Activated T-cell treated with anti-CD3 and anti-CD28 coated beads for 24 hours (primary cell): Measurements from ENCODE around the gene NUP210.

Experiments used
- DNase-seq: peaks from one replicate; pipeline ENCODE4 v3.0.0-alpha.2; 2020; ENCODE audit warnings: low read depth

The NUP210 gene

DNA sequence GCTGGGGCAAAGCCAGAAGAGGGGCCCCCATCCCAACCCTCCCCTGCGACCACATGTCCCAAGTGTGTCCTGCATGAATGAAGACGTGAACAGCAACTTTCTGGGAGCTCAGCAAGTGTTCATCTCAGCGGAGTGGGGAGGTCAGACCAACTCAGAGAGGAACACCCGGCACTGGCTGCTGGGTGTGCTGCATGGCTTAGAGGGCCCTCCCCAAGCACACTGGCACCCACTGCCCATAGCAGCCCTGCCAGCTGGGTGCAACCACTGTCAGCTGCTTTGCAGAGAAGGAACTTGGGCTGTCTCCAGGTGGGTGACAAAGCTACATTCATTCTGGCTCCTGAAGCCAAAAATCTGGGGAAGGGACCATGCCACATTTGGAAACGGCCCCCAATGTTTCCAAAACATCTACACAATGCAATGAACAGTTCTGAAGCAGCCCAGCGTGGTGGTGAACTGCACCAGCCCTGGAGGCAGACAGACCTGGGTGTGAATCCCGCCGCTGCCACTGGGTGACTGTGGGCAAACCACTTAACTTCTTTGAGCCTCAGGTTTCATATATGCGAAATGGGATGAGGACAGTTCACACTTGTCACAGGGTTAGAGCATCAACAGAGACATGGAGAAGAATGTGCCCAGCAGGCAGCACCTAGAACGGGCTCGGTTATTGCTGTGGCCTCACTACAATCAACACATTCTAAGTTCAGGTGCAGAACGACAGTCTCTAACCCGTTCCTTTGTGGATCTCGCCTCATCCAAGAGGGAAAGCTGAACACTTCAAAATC lies 145.4 kb downstream of the NUP210 start:
- no peak for DNase-seq

DNA sequence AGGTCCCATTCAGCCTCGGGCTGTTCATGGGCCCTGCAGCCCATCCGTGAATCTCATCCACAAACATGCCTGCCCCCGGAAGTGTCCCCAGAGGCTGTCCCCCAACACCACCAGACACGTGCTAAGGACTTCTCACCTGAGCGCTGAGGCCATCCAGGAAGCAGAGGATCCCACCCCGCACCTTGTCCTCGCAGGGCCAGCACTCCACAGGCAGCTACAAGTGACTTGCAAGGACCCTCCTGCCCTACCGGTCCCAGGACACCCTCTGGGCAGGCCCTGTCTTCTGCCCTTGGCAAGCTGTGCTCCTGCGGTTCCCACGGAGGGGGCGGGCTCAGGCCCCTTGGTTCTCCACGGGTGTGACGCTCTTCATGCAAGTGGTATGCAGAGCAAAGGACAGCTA lies 146.0 kb downstream of the NUP210 start:
- no peak for DNase-seq

DNA sequence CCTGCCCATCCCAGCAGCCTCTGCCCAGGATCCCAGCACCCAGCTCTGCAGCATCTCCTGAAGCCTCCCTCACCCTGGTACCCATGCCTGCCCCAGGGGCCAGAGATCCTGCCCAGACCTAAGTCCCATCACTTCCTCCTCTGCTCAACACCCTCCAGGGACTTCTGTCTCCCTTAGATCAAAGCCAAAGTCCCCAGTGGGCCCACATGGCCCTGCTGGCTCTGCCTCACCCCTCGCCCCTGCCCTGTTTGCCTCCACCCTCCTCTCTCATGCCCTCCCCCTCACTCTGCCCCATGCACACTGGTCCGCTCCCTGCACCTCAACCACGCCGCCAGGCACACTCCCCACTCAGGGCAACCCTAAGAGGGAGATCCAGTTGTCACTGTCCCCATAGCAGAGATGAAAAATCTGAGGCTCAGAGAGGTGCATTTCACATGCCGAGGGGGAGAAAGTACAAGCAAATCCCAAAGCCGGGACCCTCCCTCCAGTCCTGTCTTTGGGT lies 146.5 kb downstream of the NUP210 start:
- DNase-seq: no peak

DNA sequence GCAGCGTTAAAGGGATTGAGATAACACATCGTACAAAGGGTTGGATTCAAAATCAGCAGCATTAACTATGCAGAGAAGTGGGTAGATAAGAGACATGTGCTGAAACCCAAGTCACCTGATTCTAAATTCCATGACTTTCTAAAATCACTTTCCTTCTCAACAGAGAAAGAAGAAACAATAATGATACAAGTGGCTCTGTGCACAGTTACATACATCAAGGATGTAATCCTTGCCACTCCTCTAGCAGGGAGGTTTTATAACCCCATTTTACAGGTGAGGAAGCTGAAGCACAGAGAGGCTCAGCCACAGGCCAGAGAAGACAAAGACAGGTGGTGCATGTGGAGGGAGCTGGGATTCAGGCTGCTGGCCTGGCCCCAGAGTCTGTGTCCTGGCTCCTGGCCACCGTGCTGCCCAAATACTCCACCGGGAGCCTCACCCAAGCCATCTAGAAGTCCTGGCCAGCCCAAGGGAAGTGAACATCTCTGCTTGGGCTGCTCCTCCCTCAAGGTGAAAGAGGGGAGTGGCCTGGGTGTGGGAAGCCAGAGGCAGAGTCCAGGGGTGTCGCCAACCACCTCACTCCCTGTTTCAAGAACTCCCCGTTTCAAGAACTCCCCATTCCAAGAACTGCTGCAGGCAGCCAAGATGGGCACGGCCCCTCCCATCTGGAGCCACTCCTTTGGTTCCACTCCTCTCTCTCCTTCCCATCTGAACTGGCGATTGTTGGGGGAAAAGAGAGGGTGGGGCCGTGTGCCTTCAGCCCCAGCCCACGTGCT lies 147.1 kb downstream of the NUP210 start:
- DNase-seq: no peak

DNA sequence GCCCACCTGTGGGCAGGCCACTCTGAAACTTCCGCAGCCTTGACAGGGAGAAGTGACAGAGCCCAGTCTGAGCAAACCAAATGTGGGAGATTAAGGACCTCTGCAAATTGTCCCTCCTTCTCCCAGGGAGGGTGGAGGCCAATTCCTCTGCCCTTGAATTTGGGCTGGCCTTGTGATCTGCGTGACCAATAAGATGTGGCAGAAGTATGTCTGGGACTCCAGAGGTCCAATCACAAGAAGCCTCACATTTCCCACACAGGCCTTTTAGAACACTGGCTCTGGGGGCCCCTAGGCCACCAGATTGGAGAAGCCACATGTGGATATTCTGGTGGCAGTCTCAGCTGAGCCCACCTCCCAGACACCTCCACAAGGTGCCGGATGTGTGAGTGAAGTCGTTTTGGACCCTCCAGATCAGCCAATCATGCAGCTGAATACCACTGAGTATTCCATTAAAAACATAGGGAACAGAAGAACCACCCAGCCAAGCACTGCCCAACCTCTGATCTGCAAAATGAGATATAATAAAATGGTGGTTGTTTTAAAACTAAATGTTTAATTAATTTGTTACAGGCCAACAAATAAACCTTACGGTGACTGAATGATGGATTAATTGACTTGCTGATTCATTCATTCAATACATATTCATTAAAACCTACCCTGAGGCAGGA lies 150.3 kb downstream of the NUP210 start:
- DNase-seq: no peak

DNA sequence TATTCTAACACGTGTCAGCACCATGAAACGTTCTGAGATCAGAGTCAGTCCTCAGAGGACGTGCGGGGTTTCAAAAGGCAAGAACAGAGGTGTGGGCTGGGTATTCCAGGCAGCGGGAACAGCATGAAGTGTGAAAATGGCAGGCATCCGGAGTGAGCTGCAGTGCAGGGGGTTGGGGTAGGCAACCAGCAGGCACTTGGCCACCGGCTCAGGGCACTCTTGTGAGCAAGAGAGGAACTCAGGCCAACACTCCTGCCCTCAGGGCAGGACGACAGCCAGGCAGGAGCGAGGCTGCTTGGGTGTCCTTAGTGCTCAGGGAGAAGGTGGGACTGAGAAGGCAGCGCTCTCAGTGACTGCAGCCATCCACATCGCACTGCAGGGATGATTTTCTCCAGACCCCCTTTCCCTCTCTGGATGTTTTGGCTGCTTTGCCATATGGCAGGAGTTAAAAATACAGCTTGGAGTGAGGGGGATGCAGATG lies 151.1 kb downstream of the NUP210 start:
- DNase-seq: no peak

DNA sequence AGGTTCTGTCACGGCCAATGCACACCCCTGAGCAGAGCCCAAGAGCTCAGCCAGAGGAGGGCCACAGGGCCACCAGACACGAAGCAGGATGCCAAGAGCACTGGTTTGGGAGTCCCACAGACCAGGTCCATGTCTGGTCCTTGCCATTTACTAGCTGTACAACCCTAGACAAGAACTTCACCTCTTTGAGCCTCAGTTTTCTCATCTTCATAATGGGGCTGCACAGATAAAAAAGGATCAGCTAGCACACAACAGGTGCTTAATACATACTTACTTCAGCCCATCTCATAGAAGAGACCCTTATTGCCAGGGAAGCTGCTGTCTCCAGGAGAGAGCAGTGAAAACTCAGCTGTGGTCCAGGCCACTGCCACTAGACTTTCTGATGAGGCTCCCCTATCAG lies 152.0 kb downstream of the NUP210 start:
- DNase-seq: no peak

DNA sequence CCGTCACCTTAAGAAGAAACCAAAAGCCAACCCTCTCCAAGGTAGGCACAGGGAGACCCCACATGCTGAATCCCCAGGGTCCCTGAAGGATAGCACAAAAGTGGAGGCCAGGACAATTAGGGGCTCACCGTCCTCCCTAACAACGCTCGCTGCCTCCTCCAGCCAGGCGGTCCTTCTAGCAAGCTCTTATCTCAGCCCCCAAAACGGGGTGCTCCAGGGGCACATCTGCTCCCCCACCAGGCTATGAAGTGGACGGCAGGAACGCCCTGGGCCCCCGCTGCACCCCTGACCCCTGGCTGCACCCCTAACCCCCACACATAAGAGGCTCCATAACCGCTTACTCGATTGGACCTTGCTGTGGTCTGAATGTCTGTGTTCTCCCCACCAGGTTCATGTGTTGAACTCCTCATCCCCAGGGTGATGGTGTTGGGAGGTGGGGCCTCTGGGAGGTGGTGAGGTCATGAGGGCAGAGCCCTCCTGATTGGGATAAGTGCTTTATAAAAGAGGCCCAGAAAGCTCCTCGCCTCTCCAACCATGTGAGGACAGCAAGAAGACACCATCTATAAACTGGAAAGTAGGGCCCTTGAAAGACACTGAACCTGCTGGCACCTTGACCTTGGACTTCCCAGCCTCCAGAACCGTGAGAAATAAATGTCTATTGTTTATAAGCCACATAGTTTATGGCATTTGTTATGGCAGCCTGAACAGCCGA lies 153.3 kb downstream of the NUP210 start:
- no peak for DNase-seq
